Neural progenitor cell (in vitro differentiated cells): Measurements from ENCODE around the gene C1RL.

ENCODE experiments used
- EZH2 ChIP-seq: fragments of 200-600 bp; sonication (generic); IDR thresholded peaks from 2 replicates; pipeline ENCODE4 v1.6.1; 2017; ENCODE audit warnings: antibody characterized with exemption, mild to moderate bottlenecking, moderate library complexity
- EZH2phosphoT487 ChIP-seq: fragments of 200-600 bp; sonication (generic); IDR thresholded peaks from 2 replicates; pipeline ENCODE4 v1.6.1; 2017; ENCODE audit warnings: antibody characterized with exemption

GRCh38 chr12:7079826-7080125 lies 29.2 kb downstream of the C1RL start:
- TF ChIP-seq EZH2 (no peak), EZH2phosphoT487 (no peak)
